CD4-positive, CD25-positive, alpha-beta regulatory T cell (primary cell): ENCODE measurements around the gene INSIG1. TPM values are rescaled to one million over a fixed set of nuclear protein-coding genes. Genes with fewer than 3 reads are reported as not detected.

Experiments
- ATAC-seq, 2 donors: fragments of 150-1000 bp; cut with Tn5 transposase; one replicate each; pipeline ENCODE4 v1.10.0; 2021; ENCODE audit warnings: low read depth in 2 of 2, moderate number of reproducible peaks in 2 of 2, moderate library complexity in 1 of 2
- DNase-seq, 3 donors: peaks; one replicate each; pipeline versions ENCODE4 v3.0.0 to v3.0.0-alpha.2; 2012 to 2022; ENCODE audit warnings: mixed read lengths in 1 of 3
- H3K27ac ChIP-seq: one replicate; pipeline ENCODE4 v1.7.0; 2013; ENCODE audit warnings: mild to moderate bottlenecking, low read length; ENCODE audit not compliant: insufficient read depth, poor library complexity, severe bottlenecking
- H3K27me3 ChIP-seq: one replicate; pipeline ENCODE4 v1.7.0; 2013; ENCODE audit warnings: low read length; ENCODE audit not compliant: control insufficient read depth, insufficient read depth
- H3K36me3 ChIP-seq: one replicate; pipeline ENCODE4 v1.7.0; 2013; ENCODE audit warnings: mild to moderate bottlenecking, low read length, moderate library complexity; ENCODE audit not compliant: control insufficient read depth, insufficient read depth
- H3K4me1 ChIP-seq: 2 replicates; pipeline ENCODE4 v1.7.0; 2013; ENCODE audit warnings: mild to moderate bottlenecking, low read length; ENCODE audit not compliant: insufficient read depth, control insufficient read depth, poor library complexity, severe bottlenecking
- H3K4me3 ChIP-seq: one replicate; pipeline ENCODE4 v1.7.0; 2013; ENCODE audit warnings: low read depth, mild to moderate bottlenecking, low read length, moderate library complexity
- H3K9me3 ChIP-seq, 2 experiments: 1 replicate in 1 of 2; 2 replicates in 1 of 2; pipeline ENCODE4 v1.7.0; 2013; ENCODE audit warnings: low read length in 2 of 2, mild to moderate bottlenecking in 1 of 2, moderate library complexity in 1 of 2; ENCODE audit not compliant: control insufficient read depth in 2 of 2
- H3K27ac Mint-ChIP-seq, 3 donors: one replicate each; pipeline ENCODE4 v1.8.0; 2020 to 2022; ENCODE audit warnings: mild to moderate bottlenecking in 3 of 3, mixed read lengths in 3 of 3, moderate library complexity in 2 of 3
- H3K27me3 Mint-ChIP-seq: one replicate; pipeline ENCODE4 v1.8.0; 2022; ENCODE audit warnings: mild to moderate bottlenecking, mixed read lengths
- H3K36me3 Mint-ChIP-seq: one replicate; pipeline ENCODE4 v1.8.0; 2020; ENCODE audit warnings: mixed read lengths
- H3K4me1 Mint-ChIP-seq, 4 donors: one replicate each; pipeline ENCODE4 v1.8.0; 2020 to 2022; ENCODE audit warnings: mixed read lengths in 4 of 4, mild to moderate bottlenecking in 1 of 4
- H3K4me3 Mint-ChIP-seq, 4 donors: one replicate each; pipeline ENCODE4 v1.8.0; 2020 to 2022; ENCODE audit warnings: mild to moderate bottlenecking in 4 of 4, mixed read lengths in 4 of 4, moderate library complexity in 3 of 4
- H3K9me3 Mint-ChIP-seq, 7 donors: one replicate each; pipeline ENCODE4 v1.8.0; 2020 to 2022; ENCODE audit warnings: mixed read lengths in 7 of 7, mild to moderate bottlenecking in 3 of 7, moderate library complexity in 2 of 7
- polyA plus RNA-seq, 4 donors: library from polyadenylated mRNA; unstranded; fragments of 300-500 nt; fragmentation: Illumina TruSeq; gene quantifications; one replicate each; pipeline ENCODE4 v1.2.3, GENCODE V29; 2021
- total RNA-seq: library from RNA; stranded (reverse); gene quantifications from one replicate; pipeline ENCODE4 v1.2.3, GENCODE V29; 2022

INSIG1 gene
- total and polyA plus RNA-seq, 5 donors from 2014 or later = 38.4 to 66.5 (median 58.8) TPM

DNA sequence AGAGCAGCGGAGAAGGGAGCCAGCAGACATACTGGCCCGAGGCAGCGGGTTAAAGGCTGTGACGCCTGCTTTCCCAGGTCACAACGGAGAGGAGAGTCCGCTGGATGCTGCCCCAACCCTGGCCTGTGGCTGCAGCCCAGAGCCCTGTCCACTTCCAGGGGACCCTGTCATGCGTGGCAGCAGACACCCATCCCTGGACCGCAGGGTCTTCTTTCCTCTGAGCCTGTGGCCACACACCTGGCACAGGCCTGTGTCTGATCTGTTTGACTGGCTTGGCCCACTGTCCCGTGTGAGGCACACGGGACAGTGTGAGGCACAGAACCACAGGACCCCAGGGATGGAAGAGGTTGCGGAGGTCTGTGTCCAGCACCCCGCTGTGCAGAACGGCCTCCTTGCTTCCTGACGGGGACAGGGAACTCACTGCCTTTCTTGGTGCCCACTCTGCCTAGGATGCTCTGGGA, 42.4 kb downstream of the INSIG1 start:
- Histone ChIP-seq H3K4me1 (peaks cover 18% of the 10 kb centered on the region), H3K9me3 (no peaks in the 10 kb centered on the region), H3K27ac (no peak overlapping the region), H3K4me3 (no peak overlapping the region), H3K36me3 (no peaks in the 10 kb centered on the region), H3K27me3 (peaks cover 9% of the 10 kb centered on the region)
- peaks cover 17% of the 10 kb centered on the region for H3K27me3 Mint-ChIP-seq
- peaks cover 0 to 2% (median 0%) of the 10 kb centered on the region in 7 donors for H3K9me3 Mint-ChIP-seq
- H3K4me1 Mint-ChIP-seq = peaks cover 0 to 23% (median 7%) of the 10 kb centered on the region in 4 donors
- DNase-seq = no peak
- H3K4me3 Mint-ChIP-seq = no peak overlapping the region
- no peak for ATAC-seq
- H3K27ac Mint-ChIP-seq = peak overlapping the region in 1 of 3 donors; percentile 55
- no peaks in the 10 kb centered on the region for H3K36me3 Mint-ChIP-seq

DNA sequence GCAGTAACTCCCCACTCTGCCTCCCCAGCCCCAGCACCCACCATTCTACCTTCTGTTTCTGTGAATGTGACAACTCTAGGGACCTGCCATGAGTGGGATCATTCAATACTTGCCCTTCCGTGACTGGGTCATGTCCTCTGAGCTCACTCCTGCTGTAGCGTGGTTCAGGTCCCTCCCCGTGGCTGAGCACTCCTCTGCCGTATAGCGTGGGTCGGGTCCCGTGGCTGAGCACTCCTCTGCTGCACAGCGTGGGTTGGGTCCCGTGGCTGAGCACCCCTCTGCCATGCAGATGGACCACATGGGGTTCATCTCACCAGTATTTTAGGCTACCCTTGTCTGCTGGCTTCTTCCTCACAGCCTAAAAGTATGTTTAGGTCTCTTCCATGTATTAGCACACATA, 43.0 kb downstream of the INSIG1 start:
- no peak for ATAC-seq
- H3K27me3 Mint-ChIP-seq = peaks cover 17% of the 10 kb centered on the region

DNA sequence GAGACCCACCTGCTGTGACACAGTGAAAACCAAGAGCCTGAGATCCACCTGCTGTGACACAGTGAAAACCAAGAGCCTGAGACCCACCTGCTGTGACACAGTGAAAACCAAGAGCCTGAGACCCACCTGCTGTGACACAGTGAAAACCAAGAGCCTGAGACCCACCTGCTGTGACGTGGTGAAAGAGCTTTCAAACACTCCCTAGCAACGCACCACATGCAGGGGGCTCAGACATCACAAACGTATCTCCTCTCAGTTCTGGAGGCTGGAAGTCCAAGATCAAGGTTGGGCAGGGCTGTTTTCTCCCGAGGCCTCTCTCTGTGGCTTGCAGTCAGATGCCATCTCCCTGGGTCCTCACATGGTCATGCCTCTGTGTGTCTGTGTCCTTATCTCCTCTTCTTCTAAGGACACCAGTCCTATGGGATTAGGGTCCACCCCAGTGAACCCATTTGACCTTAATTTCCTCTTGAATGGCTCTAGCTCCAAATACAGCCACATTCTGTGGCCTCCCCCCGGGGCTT, 43.8 kb downstream of the INSIG1 start:
- Histone ChIP-seq H3K27ac (no peak overlapping the region), H3K36me3 (no peaks in the 10 kb centered on the region), H3K4me1 (peaks cover 22% of the 10 kb centered on the region), H3K9me3 (no peaks in the 10 kb centered on the region), H3K27me3 (no peaks in the 10 kb centered on the region), H3K4me3 (no peak overlapping the region)
- no peak for DNase-seq
- Mint-ChIP-seq H3K27ac (peak overlapping the region in 1 of 3 donors; percentile 28), H3K27me3 (peaks cover 17% of the 10 kb centered on the region), H3K4me1 (peaks cover 0 to 26% (median 7%) of the 10 kb centered on the region in 4 donors), H3K9me3 (peaks cover 0 to 2% (median 0%) of the 10 kb centered on the region in 7 donors), H3K36me3 (no peaks in the 10 kb centered on the region), H3K4me3 (no peak overlapping the region)
- ATAC-seq = no peak

More for the DNA sequence above, 43.0 kb downstream of the INSIG1 start:
- peaks cover 0 to 2% (median 0%) of the 10 kb centered on the region in 7 donors for H3K9me3 Mint-ChIP-seq
- no peak overlapping the region for H3K4me3 ChIP-seq
- H3K27ac ChIP-seq = no peak overlapping the region
- peak overlapping the region in 1 of 3 donors; percentile 55 for H3K27ac Mint-ChIP-seq
- peaks cover 0 to 26% (median 7%) of the 10 kb centered on the region in 4 donors for H3K4me1 Mint-ChIP-seq
- no peaks in the 10 kb centered on the region for H3K36me3 Mint-ChIP-seq
- H3K4me1 ChIP-seq = peaks cover 22% of the 10 kb centered on the region
- DNase-seq = no peak
- H3K4me3 Mint-ChIP-seq = peak overlapping the region in 1 of 4 donors; percentile 48
- no peaks in the 10 kb centered on the region for H3K9me3 ChIP-seq
- no peaks in the 10 kb centered on the region for H3K36me3 ChIP-seq
- peaks cover 7% of the 10 kb centered on the region for H3K27me3 ChIP-seq

DNA sequence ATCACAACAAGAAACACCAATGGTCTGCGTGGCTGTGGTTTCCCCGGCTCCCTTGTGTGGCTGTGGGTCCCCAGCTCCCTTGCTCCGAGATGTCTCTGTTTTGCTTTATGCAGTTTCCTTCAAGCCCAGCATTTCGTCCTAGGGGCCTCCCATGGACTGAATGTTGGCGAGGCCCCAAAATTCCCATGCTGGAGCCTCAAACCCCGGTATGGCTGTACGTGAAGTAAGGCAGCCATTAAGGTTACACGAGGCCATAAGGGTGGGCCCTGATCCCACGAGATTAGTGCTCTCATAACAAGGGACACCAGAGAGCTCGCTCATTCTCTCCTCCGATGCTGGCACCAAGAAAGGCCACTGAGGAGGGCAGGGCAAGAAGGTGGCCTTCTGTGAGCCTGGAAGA, 44.6 kb downstream of the INSIG1 start:
- no peaks in the 10 kb centered on the region for H3K9me3 ChIP-seq
- Mint-ChIP-seq H3K27me3 (peaks cover 17% of the 10 kb centered on the region), H3K36me3 (no peaks in the 10 kb centered on the region), H3K27ac (peak overlapping the region in 1 of 3 donors; percentile 20), H3K4me1 (peaks cover 0 to 26% (median 7%) of the 10 kb centered on the region in 4 donors), H3K9me3 (peaks cover 0 to 2% (median 0%) of the 10 kb centered on the region in 7 donors), H3K4me3 (peak overlapping the region in 1 of 4 donors; percentile 27)
- H3K36me3 ChIP-seq = no peaks in the 10 kb centered on the region
- peaks cover 22% of the 10 kb centered on the region for H3K4me1 ChIP-seq
- no peaks in the 10 kb centered on the region for H3K27me3 ChIP-seq
- no peak overlapping the region for H3K4me3 ChIP-seq
- no peak overlapping the region for H3K27ac ChIP-seq
- ATAC-seq = no peak
- no peak for DNase-seq

DNA sequence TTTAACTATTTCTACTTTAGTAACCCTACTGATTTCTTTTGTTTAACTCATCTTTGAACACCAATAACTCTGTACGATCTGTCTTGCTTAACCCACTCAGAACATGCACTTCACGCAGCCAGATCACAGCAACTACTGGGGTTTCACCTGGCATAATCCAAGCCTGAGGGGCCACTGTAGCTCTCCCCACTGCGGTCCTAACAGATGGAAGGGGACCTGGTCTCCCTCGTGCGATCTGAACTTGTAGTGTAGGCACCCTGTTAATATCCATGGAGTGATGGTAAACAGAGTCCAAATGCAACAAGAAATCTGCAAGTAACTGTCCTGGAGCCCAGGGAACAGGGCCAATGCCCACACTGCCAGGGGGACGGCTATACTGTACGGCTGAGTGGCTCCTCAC, 45.5 kb downstream of the INSIG1 start:
- DNase-seq (no peak), ATAC-seq (no peak)
- no peak overlapping the region for H3K27ac ChIP-seq
- H3K9me3 ChIP-seq = no peaks in the 10 kb centered on the region
- H3K36me3 ChIP-seq = no peaks in the 10 kb centered on the region
- H3K4me3 ChIP-seq = no peak overlapping the region
- peaks cover 0 to 2% (median 0%) of the 10 kb centered on the region in 7 donors for H3K9me3 Mint-ChIP-seq
- H3K36me3 Mint-ChIP-seq = no peaks in the 10 kb centered on the region
- no peak overlapping the region for H3K27ac Mint-ChIP-seq
- H3K4me1 ChIP-seq = peaks cover 22% of the 10 kb centered on the region
- peaks cover 9% of the 10 kb centered on the region for H3K27me3 Mint-ChIP-seq
- H3K27me3 ChIP-seq = no peaks in the 10 kb centered on the region
- peaks cover 0 to 20% (median 6%) of the 10 kb centered on the region in 4 donors for H3K4me1 Mint-ChIP-seq
- peak overlapping the region in 2 of 4 donors; percentile 39 to 58 for H3K4me3 Mint-ChIP-seq

DNA sequence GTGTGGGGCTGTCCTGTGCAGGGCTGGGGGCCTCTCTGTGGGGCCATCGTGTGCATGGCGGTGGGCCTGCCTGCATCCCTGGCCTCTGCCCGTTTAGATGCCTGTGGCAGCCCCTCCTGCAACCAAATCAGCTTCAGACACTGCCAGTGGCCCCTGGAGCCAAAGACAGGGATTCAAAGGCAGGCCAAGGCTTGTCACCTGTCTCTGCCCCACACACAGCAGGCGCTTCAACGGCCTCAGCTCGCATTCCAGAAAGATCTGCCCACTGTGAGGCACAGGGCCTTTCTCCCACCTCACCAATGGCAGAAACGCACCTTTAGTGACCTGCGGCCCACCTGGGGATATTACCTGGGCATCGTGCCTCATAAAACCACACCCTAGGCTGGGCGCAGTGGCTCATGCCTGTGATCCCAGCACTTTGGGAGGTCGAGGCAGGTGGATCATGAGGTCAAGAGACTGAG, 46.0 kb downstream of the INSIG1 start:
- Mint-ChIP-seq H3K27me3 (peaks cover 9% of the 10 kb centered on the region), H3K9me3 (peaks cover 0 to 2% (median 0%) of the 10 kb centered on the region in 7 donors), H3K4me1 (peaks cover 0 to 17% (median 6%) of the 10 kb centered on the region in 4 donors), H3K27ac (no peak overlapping the region), H3K4me3 (peak overlapping the region in 1 of 4 donors; percentile 29), H3K36me3 (no peaks in the 10 kb centered on the region)
- no peak overlapping the region for H3K4me3 ChIP-seq
- no peaks in the 10 kb centered on the region for H3K9me3 ChIP-seq
- no peak overlapping the region for H3K27ac ChIP-seq
- DNase-seq (no peak), ATAC-seq (no peak)
- no peaks in the 10 kb centered on the region for H3K27me3 ChIP-seq
- H3K36me3 ChIP-seq = no peaks in the 10 kb centered on the region
- H3K4me1 ChIP-seq = peaks cover 21% of the 10 kb centered on the region

DNA sequence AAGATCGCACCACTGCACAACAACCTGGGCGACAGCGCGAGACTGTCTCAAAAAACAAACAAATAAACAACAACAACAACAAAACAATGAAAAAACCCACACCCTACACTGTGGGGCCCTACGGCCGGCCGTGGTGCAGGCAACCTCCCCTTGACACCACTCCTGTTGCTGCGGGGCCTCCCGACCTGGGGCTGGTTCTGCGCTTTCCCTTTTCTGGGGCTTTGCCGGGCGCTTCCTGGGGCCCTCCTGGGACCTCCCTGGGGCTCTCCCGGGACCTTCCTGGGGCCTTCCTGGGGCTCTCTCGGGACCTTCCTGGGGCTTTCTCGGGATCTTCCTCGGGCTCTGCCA, 46.6 kb downstream of the INSIG1 start:
- peak overlapping the region in 1 of 4 donors; percentile 29 for H3K4me3 Mint-ChIP-seq
- ATAC-seq (no peak), DNase-seq (no peak)
- no peak overlapping the region for H3K4me3 ChIP-seq
- H3K4me1 Mint-ChIP-seq = peaks cover 0 to 11% (median 3%) of the 10 kb centered on the region in 4 donors
- H3K27me3 Mint-ChIP-seq = peaks cover 5% of the 10 kb centered on the region
- H3K36me3 ChIP-seq = no peaks in the 10 kb centered on the region
- no peaks in the 10 kb centered on the region for H3K36me3 Mint-ChIP-seq
- no peaks in the 10 kb centered on the region for H3K9me3 ChIP-seq
- no peaks in the 10 kb centered on the region for H3K27me3 ChIP-seq
- H3K27ac Mint-ChIP-seq = no peak overlapping the region
- no peak overlapping the region for H3K27ac ChIP-seq
- H3K4me1 ChIP-seq = peaks cover 16% of the 10 kb centered on the region
- no peaks in the 10 kb centered on the region for H3K9me3 Mint-ChIP-seq
